GM18907 (cell line): ENCODE results near the gene HAPLN3.

Source experiments
- ATAC-seq: cut with Tn5 transposase; IDR thresholded peaks from one replicate; pipeline ENCODE4 v1.9.1; 2021; ENCODE audit warnings: mild to moderate bottlenecking, moderate library complexity; ENCODE audit not compliant: unreplicated experiment

HAPLN3 gene

GRCh38 chr15:88896333-88897033 lies 1.1 kb upstream of the HAPLN3 start:
- ATAC-seq, result no peak

- ATAC-seq, result peak; percentile 53
Observed at GRCh38 chr15:88894348-88894818, 961 bp downstream of the HAPLN3 start.

GRCh38 chr15:88891540-88892254 lies 3.6 kb downstream of the HAPLN3 start:
- no peak for ATAC-seq

GRCh38 chr15:88890495-88890894 lies 4.8 kb downstream of the HAPLN3 start:
- ATAC-seq, result no peak

GRCh38 chr15:88888719-88889118 lies 6.6 kb downstream of the HAPLN3 start:
- no peak for ATAC-seq

- no peak for ATAC-seq
Observed at GRCh38 chr15:88887068-88887580, 8.2 kb downstream of the HAPLN3 start.

- no peak for ATAC-seq
Observed at GRCh38 chr15:88882785-88883184, 12.6 kb downstream of the HAPLN3 start.

- no peak for ATAC-seq
Observed at GRCh38 chr15:88881775-88882174, 13.6 kb downstream of the HAPLN3 start.

- ATAC-seq, result no peak
Observed at GRCh38 chr15:88880944-88881740, 14.2 kb downstream of the HAPLN3 start.

GRCh38 chr15:88878720-88879184 lies 16.6 kb downstream of the HAPLN3 start:
- ATAC-seq, result peak; percentile 70

GRCh38 chr15:88877906-88878305 lies 17.4 kb downstream of the HAPLN3 start:
- no peak for ATAC-seq

GRCh38 chr15:88877415-88877814 lies 17.9 kb downstream of the HAPLN3 start:
- no peak for ATAC-seq

GRCh38 chr15:88876573-88876972 lies 18.8 kb downstream of the HAPLN3 start:
- no peak for ATAC-seq

GRCh38 chr15:88874684-88875083 lies 20.7 kb downstream of the HAPLN3 start:
- ATAC-seq, result no peak

- ATAC-seq, result no peak
Observed at GRCh38 chr15:88874275-88874674, 21.1 kb downstream of the HAPLN3 start.

GRCh38 chr15:88873786-88874185 lies 21.6 kb downstream of the HAPLN3 start:
- ATAC-seq, result no peak

- no peak for ATAC-seq
Observed at GRCh38 chr15:88872706-88873105, 22.6 kb downstream of the HAPLN3 start.

- no peak for ATAC-seq
Observed at GRCh38 chr15:88872106-88872505, 23.2 kb downstream of the HAPLN3 start.

GRCh38 chr15:88871313-88871712 lies 24.0 kb downstream of the HAPLN3 start:
- no peak for ATAC-seq

GRCh38 chr15:88866295-88866881 lies 29.0 kb downstream of the HAPLN3 start:
- ATAC-seq, result no peak
